Measurements from ENCODE around the gene JAZF1. TPM values are rescaled to one million over a fixed set of nuclear protein-coding genes. Genes with fewer than 3 reads are reported as not detected.

The JAZF1 gene
- polyA plus RNA-seq, 3 donors = 12.1 to 18.1 (median 17.2) TPM

DNA sequence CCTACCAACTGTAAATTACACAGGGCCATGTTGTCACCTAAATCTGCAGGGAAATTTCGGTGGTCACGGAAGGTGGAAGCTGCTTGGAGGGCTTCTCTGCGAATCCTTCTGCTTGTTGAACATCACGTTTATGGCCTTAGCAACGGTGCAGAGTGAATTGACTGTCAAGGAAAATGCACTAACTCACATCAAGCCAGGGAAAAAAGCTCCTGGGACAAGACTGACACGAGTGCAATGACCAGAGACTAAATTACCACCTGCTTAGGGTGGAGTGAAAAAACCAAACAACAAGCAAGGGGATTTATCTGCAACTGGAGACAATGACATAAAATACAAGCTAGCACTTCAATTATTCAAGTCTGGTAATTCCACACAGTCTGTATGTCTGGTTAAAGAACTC is 211.2 kb downstream of the JAZF1 start:
- Histone ChIP-seq H3K4me3 (replicated peaks in 1 of 3; ENCODE audit: low read depth in 2 of 3, low read length in 3 of 3) (no peak overlapping the region), H3K36me3 (replicated peaks in 1 of 2; ENCODE audit: control insufficient read depth in 1 of 2, insufficient read depth in 2 of 2, low read length in 2 of 2) (peaks cover 0 to 12% of the 10 kb centered on the region in 2 donors), H2AFZ (ENCODE audit: insufficient read depth, low read depth, low read length, poor library complexity, severe bottlenecking) (no peak overlapping the region), H3K9me3 (replicated peaks in 1 of 2; ENCODE audit: control insufficient read depth in 1 of 2, insufficient read depth in 1 of 2, low read length in 2 of 2) (no peaks in the 10 kb centered on the region), H3K4me1 (ENCODE audit: control insufficient read depth in 1 of 2, insufficient read depth in 2 of 2, low read length in 2 of 2) (peaks cover 8 to 11% of the 10 kb centered on the region in 2 donors), H3K27ac (ENCODE audit: low read depth in 1 of 2, low read length in 2 of 2) (no peak overlapping the region), H3K79me2 (ENCODE audit: insufficient read depth, low read length) (no peaks in the 10 kb centered on the region), H3K4me2 (replicated peaks; ENCODE audit: extremely low read depth, low read length, poor library complexity, severe bottlenecking) (no peak overlapping the region), H3K27me3 (ENCODE audit: control insufficient read depth in 2 of 2, insufficient read depth in 2 of 2, low read length in 2 of 2) (no peaks in the 10 kb centered on the region), H3K9ac (ENCODE audit: insufficient read depth, low read length, poor library complexity, severe bottlenecking) (no peak overlapping the region), H4K20me1 (ENCODE audit: insufficient read depth, low read length) (peaks cover 96% of the 10 kb centered on the region)
- Mint-ChIP-seq H3K4me3 (no peak overlapping the region), H3K27ac (no peak overlapping the region), H3K36me3 (peaks cover 16 to 34% of the 10 kb centered on the region in 2 donors), H3K9me3 (no peaks in the 10 kb centered on the region), H3K4me1 (peaks cover 24% of the 10 kb centered on the region), H3K27me3 (ENCODE audit: low read depth in 3 of 3) (no peaks in the 10 kb centered on the region)
- 100% methylated on average over 3 of the region's 6 CpGs for WGBS (ENCODE audit: insufficient coverage)
- no peak for DNase-seq
- intact Hi-C loops (cut with micrococcal nuclease) = no loop called here
- no peak for TF ChIP-seq CTCF (IDR thresholded peaks at IDR 0.05)

GRCh38 chr7:27967639-27968038 is 213.0 kb downstream of the JAZF1 start:
- H3K4me1 Mint-ChIP-seq = peaks cover 22% of the 10 kb centered on the region
- Histone ChIP-seq H3K27ac (ENCODE audit: low read depth in 1 of 2, low read length in 2 of 2) (no peak overlapping the region), H3K27me3 (ENCODE audit: control insufficient read depth in 2 of 2, insufficient read depth in 2 of 2, low read length in 2 of 2) (no peaks in the 10 kb centered on the region), H3K9ac (ENCODE audit: insufficient read depth, low read length, poor library complexity, severe bottlenecking) (no peak overlapping the region), H3K79me2 (ENCODE audit: insufficient read depth, low read length) (no peaks in the 10 kb centered on the region), H3K9me3 (replicated peaks in 1 of 2; ENCODE audit: control insufficient read depth in 1 of 2, insufficient read depth in 1 of 2, low read length in 2 of 2) (no peaks in the 10 kb centered on the region), H4K20me1 (ENCODE audit: insufficient read depth, low read length) (peaks cover 99% of the 10 kb centered on the region), H2AFZ (ENCODE audit: insufficient read depth, low read depth, low read length, poor library complexity, severe bottlenecking) (no peak overlapping the region), H3K4me1 (ENCODE audit: control insufficient read depth in 1 of 2, insufficient read depth in 2 of 2, low read length in 2 of 2) (peaks cover 8 to 11% of the 10 kb centered on the region in 2 donors), H3K4me3 (replicated peaks in 1 of 3; ENCODE audit: low read depth in 2 of 3, low read length in 3 of 3) (no peak overlapping the region), H3K4me2 (replicated peaks; ENCODE audit: extremely low read depth, low read length, poor library complexity, severe bottlenecking) (no peak overlapping the region), H3K36me3 (replicated peaks in 1 of 2; ENCODE audit: control insufficient read depth in 1 of 2, insufficient read depth in 2 of 2, low read length in 2 of 2) (peaks cover 0 to 12% of the 10 kb centered on the region in 2 donors)
- H3K27me3 Mint-ChIP-seq (ENCODE audit: low read depth in 3 of 3) = no peaks in the 10 kb centered on the region
- H3K4me3 Mint-ChIP-seq = no peak overlapping the region
- no peaks in the 10 kb centered on the region for H3K9me3 Mint-ChIP-seq
- no peak for DNase-seq
- WGBS (ENCODE audit: insufficient coverage) = no CpG with 5 or more reads among the region's 1 CpG
- no peak for TF ChIP-seq CTCF (IDR thresholded peaks at IDR 0.05)
- peaks cover 19 to 35% of the 10 kb centered on the region in 2 donors for H3K36me3 Mint-ChIP-seq
- H3K27ac Mint-ChIP-seq = no peak overlapping the region
- intact Hi-C loops (cut with micrococcal nuclease) = no loop called here
